ENCODE measurements around the gene ABCC5.

Gene ABCC5

DNA sequence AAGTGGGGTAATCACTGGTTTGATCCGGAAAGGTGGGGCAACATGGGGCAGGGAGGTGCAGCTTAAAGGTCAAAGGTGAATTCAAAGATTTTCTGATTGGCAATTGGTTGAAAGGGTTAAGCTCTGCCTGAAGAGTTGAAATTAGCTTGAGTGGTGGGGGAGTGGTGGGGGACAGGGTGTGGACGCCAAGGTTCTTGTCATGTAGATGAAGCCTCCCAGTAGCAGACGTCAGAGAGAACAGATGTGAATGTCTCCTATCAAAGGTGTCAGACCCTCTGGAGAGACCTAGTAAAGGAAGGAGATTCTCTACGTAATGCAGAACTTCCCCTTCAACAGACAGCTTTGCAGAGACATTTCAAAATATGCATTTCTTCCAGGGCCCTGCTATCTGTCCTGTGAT is 62.8 kb downstream of the ABCC5 start:
- in situ Hi-C loops (cut with HindIII; ENCODE audit: low pct_unique_long_range_greater_than_20kb, low sequenced_read_pairs), result no loop called here
- no peak for TF ChIP-seq JUND (IDR thresholded peaks at IDR 0.05; ENCODE audit: low read depth)
- no peak for DNase-seq (ENCODE audit: low read depth in 1 of 2, low spot score in 1 of 2)

DNA sequence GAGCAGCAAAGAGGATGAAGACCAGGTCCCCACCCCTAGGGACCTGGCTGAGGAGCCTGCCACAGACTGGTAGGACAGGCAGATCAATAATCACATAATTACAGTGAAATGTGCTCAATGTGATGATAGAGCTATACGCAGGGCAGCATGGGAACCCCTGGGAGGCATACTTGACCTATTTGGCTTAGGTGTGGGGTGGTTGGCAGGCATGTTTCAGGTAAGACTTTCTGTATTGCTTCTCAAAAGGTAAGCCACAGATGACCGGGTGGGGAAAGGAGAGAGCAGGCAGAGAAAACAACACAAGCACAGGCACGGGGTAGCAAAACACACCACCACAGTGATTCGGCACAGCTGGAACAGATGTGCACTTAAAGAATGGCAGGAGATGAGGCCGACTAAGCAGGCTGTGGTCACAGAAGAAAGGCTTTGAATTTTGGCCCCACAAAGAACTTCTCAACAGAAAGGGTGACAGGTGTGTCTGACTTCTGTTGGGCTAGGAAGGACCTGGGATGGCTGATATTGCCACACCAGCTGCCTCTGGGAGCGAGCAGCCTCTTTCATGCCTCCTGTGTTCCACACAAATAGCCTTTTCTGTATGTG is 64.1 kb downstream of the ABCC5 start:
- in situ Hi-C loops (cut with HindIII; ENCODE audit: low pct_unique_long_range_greater_than_20kb, low sequenced_read_pairs), result no loop called here
- no peak for DNase-seq (ENCODE audit: low read depth in 1 of 2, low spot score in 1 of 2)
- no peak for TF ChIP-seq JUND (IDR thresholded peaks at IDR 0.05; ENCODE audit: low read depth)

DNA sequence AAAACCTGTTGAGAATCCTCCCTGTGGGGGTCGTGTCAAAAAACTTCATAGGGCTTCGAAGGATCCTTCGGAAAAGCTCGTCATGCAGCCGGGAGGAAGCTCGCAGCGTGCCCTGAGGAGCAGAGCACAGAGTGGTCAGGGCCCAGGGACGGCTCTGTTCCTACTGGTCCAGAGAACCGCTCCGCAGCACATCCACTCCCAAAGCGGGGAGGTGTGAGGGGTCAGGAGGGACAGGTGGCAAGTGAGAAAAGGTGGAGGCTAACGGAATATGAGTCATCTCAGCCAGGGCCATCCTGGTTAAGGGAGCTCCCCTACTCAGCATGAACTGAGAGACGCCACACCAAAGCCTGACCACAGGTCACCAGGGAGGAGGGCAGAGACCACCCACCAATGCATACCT is 66.2 kb downstream of the ABCC5 start:
- DNase-seq (ENCODE audit: low read depth in 1 of 2, low spot score in 1 of 2), result no peak
- in situ Hi-C loops (cut with HindIII; ENCODE audit: low pct_unique_long_range_greater_than_20kb, low sequenced_read_pairs), result no loop called here
- TF ChIP-seq JUND (IDR thresholded peaks at IDR 0.05; ENCODE audit: low read depth), result no peak

DNA sequence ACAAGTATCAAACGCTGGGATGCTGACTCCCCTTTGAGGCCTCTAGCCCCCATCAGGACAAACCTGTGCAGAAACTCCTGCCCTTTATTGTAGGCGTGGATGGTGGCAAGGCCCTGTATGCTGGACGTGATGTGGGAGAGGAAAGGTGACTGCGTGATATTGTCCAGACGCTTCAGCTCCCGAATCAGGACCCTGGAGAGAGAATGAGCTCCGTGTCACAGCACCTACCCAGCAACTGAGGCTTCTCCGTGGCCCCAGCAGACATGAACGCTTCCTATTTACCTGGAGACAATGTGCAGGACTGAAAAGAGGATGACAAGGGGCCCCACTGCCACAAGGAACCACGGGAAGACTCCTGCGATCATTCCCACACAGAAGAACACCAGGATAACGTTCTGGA is 68.0 kb downstream of the ABCC5 start:
- no peak for TF ChIP-seq JUND (IDR thresholded peaks at IDR 0.05; ENCODE audit: low read depth)
- in situ Hi-C loops (cut with HindIII; ENCODE audit: low pct_unique_long_range_greater_than_20kb, low sequenced_read_pairs), result no loop called here
- DNase-seq (ENCODE audit: low read depth in 1 of 2, low spot score in 1 of 2), result no peak

DNA sequence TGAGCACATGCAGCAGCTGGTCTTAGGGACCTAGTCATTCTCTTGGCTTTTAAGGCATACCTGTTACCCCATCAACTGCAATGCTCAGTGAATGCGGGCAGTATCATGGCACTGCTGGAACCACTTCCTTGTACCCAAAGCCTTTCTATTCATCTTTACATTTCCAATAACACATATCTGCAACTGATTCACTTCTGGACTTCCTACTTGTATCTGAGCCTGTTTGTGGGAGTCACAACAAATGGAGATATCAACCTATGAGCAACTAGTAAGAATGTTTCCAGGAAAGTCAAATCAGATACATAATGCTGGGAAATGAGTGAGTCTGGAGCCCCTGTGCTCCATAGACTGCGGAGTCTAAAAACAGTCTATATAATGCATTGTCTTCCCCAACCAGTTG is 71.6 kb downstream of the ABCC5 start:
- in situ Hi-C loops (cut with HindIII; ENCODE audit: low pct_unique_long_range_greater_than_20kb, low sequenced_read_pairs), result no loop called here
- TF ChIP-seq JUND (IDR thresholded peaks at IDR 0.05; ENCODE audit: low read depth), result no peak
- no peak for DNase-seq (ENCODE audit: low read depth in 1 of 2, low spot score in 1 of 2)

DNA sequence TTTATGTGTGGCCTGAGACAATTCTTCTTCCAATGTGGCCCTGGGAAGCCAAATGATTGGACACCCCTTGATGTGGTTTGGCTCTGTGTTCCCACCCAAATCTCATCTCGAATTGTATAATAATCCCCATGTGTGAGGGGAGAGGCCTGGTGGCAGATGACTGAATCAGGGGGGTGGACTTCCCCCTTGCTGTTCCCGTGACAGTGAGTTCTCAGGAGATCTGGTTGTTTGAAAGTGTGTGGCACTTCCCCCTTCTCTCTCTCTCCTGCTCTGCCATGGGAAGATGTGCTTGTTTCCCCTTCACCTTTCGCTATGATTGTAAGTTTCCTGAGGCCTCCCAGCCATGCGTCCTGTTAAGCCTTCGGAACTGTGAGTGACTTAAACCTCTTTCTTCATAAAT is 72.9 kb downstream of the ABCC5 start:
- DNase-seq (ENCODE audit: low read depth in 1 of 2, low spot score in 1 of 2), result no peak
- TF ChIP-seq JUND (IDR thresholded peaks at IDR 0.05; ENCODE audit: low read depth), result no peak
- in situ Hi-C loops (cut with HindIII; ENCODE audit: low pct_unique_long_range_greater_than_20kb, low sequenced_read_pairs), result no loop called here

DNA sequence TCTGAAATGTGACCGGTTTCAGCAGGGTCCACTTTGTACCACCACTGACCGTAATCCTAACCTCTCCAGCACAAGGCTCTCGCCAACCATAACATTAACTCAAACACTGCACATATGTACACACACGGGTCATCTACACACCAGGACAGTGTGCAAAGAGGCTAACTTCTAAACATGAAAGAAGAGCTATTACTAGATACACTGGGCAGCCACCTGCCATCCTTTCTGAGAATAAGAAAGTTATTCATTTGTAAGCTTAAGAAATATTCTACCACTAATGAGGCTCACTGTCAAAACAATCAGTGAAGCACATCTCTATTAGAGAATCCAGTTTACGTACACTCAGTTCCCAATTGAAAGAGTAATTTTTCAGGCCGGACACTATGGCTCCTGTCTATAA is 73.9 kb downstream of the ABCC5 start:
- TF ChIP-seq JUND (IDR thresholded peaks at IDR 0.05; ENCODE audit: low read depth), result no peak
- in situ Hi-C loops (cut with HindIII; ENCODE audit: low pct_unique_long_range_greater_than_20kb, low sequenced_read_pairs), result no loop called here
- DNase-seq (ENCODE audit: low read depth in 1 of 2, low spot score in 1 of 2), result no peak

DNA sequence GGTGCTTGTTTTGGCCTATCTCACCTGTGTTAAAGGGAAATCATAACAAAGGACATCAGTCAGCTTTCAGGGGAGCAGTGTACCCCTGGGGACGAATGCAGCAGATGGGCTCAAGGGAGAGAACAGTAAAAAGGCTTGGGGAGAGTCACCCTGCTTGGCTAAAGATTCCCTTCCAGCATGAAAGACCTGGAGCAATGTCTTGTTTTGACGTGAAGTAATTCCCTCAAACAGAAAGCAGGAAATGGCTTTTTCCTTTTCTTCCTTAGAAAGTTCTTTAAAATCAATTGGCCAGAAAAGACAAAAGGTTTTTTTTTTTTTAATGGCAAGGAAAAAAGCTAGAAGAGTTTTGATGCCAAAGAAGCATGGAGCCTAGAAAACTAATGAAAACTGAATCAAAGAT is 76.5 kb downstream of the ABCC5 start:
- TF ChIP-seq JUND (IDR thresholded peaks at IDR 0.05; ENCODE audit: low read depth), result no peak
- no peak for DNase-seq (ENCODE audit: low read depth in 1 of 2, low spot score in 1 of 2)
- in situ Hi-C loops (cut with HindIII; ENCODE audit: low pct_unique_long_range_greater_than_20kb, low sequenced_read_pairs), result no loop called here

DNA sequence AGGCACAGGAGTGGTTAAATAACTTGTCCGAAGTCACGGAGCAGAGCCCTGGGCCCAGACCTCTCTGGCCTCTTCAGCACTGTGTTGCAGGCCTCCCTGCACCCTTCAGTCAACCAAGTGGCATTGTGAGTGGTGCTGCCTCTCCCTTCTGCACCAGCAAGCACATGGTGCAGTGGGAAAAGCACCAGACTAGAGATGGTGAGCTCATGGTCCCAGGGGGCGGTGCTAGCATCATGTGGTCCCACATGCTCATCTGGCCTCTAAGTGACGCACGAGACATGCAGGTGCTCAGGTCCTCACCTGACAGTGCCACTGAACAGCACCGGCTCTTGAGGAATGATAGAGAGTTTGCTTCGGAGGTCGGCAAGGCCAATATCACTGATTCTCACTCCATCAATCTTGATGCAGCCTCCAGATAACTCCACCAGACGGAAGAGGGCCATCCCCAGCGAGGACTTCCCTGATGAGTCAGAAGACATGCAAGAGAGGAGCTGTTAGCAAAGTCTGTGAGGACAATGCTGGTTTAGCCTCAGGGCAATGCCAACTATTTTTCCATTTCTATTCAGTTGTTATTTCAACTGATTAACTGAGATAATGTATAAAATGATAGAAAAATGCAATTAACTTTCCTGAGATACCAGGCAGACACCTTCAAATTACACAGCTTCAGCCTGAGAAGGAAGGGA is 79.9 kb downstream of the ABCC5 start:
- no peak for TF ChIP-seq JUND (IDR thresholded peaks at IDR 0.05; ENCODE audit: low read depth)
- in situ Hi-C loops (cut with HindIII; ENCODE audit: low pct_unique_long_range_greater_than_20kb, low sequenced_read_pairs), result no loop called here
- no peak for DNase-seq (ENCODE audit: low read depth in 1 of 2, low spot score in 1 of 2)

DNA sequence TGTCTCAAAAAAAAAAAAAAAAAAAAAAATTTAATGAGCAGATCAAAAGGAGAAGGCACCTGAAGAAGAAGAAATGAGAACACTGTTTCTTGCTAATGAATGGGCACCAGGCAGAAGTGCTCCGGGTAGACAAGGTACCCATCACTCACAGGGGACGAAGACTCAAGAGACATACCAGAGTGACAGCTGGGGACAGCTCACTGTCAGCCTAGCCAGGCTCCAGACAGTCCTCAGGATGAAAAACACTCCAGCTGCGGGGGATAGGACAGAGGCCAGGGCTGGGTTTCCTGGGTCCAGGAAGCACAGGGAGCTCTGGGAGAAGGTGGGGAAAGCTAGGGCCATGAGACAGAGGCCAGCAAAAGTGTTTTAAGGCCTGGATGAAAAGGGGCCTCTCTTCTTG is 84.5 kb downstream of the ABCC5 start:
- TF ChIP-seq JUND (IDR thresholded peaks at IDR 0.05; ENCODE audit: low read depth), result no peak
- in situ Hi-C loops (cut with HindIII; ENCODE audit: low pct_unique_long_range_greater_than_20kb, low sequenced_read_pairs), result no loop called here
- DNase-seq (ENCODE audit: low read depth in 1 of 2, low spot score in 1 of 2), result no peak

DNA sequence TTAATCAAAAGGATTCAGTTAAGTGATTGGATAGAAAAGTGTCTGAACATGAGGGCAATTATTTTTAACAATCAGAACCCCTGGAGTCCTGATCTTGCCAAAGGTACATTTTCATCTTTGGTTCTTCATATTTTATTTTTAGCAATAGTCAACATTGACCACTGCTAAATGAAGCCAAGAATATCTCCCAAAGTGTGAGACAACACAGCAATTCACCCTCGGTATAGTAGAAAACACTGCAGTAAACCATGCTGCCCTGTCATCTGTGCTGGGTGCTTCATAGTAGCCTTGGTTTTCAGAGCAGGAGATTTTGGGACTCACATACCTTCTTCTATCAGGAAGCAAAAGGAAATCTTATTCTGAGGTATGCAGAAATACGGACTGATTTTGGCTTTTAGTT is 85.8 kb downstream of the ABCC5 start:
- no peak for DNase-seq (ENCODE audit: low read depth in 1 of 2, low spot score in 1 of 2)
- TF ChIP-seq JUND (IDR thresholded peaks at IDR 0.05; ENCODE audit: low read depth), result no peak
- in situ Hi-C loops (cut with HindIII; ENCODE audit: low pct_unique_long_range_greater_than_20kb, low sequenced_read_pairs), result no loop called here

DNA sequence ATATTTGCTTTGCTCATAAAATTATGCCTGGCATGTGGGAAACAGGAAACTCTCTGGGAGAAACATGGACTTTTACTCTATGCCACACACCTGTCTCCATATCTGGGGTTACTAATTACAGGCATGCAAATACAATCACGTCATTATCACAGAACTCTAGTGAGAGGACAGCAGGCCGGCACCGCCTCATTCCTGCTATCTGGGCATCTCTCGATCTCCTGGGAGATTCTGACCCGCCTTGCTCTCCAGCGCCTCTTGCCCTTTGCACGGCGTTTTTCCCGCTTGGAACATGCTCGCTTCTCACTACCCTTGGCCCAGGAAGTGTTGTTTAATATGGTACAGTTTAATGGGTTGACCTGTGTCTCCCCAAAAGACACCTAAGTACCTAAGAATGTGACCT is 87.6 kb downstream of the ABCC5 start:
- in situ Hi-C loops (cut with HindIII; ENCODE audit: low pct_unique_long_range_greater_than_20kb, low sequenced_read_pairs), result no loop called here
- no peak for TF ChIP-seq JUND (IDR thresholded peaks at IDR 0.05; ENCODE audit: low read depth)
- no peak for DNase-seq (ENCODE audit: low read depth in 1 of 2, low spot score in 1 of 2)

DNA sequence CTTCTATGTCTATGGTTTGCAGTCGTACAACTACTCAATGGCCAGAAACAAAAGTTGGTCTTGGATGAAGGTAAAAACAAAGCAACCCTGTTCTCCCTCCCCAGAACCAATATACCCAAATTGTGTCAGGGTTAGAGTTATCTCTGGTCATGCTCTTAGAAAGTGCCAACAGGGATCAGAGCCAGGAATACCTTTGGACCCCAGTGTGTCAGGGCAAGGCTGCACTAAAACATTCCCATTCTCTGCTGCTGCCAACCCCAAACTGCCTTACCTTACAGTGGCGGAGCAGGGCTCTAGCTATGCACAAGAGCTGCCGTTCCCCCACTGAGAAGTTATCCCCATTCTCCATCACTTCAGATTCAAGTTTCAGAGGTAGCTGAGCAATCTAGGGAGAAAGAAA is 90.6 kb downstream of the ABCC5 start:
- TF ChIP-seq JUND (IDR thresholded peaks at IDR 0.05; ENCODE audit: low read depth), result no peak
- DNase-seq (ENCODE audit: low read depth in 1 of 2, low spot score in 1 of 2), result no peak
- in situ Hi-C loops (cut with HindIII; ENCODE audit: low pct_unique_long_range_greater_than_20kb, low sequenced_read_pairs), result no loop called here

DNA sequence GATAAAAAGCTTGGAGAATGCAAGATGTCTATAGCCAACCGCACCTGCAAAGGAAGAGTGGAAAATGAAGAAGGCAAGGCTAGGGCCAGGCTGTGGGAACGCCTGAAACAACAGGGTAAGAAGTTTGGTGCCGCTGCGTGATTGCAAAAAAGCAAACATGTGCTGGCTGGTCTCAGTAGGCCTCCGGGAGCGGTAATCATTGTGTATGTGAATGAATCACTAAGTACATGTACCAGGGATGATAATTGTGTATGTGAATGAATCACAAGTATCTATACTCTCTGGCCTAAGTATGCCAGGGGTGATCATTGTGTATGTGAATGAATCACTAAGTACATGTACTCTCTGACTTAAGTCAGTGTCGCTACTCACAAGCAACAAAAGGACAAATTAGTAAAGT is 92.7 kb downstream of the ABCC5 start:
- TF ChIP-seq JUND (IDR thresholded peaks at IDR 0.05; ENCODE audit: low read depth), result no peak
- in situ Hi-C loops (cut with HindIII; ENCODE audit: low pct_unique_long_range_greater_than_20kb, low sequenced_read_pairs), result no loop called here

More for the DNA sequence above, 92.7 kb downstream of the ABCC5 start:
- DNase-seq (ENCODE audit: low read depth in 1 of 2, low spot score in 1 of 2), result no peak
